H1 (cell line): ENCODE data around the gene LTBR.

Source experiments
- EP300 ChIP-seq, 2 experiments: IDR thresholded peaks; 1 replicate in 1 of 2; 2 replicates in 1 of 2; pipeline ENCODE4 v1.6.1; 2011 to 2012; ENCODE audit warnings: low read depth in 2 of 2, low read length in 2 of 2, mild to moderate bottlenecking in 2 of 2, borderline replicate concordance in 1 of 2, inconsistent platforms in 1 of 2, moderate library complexity in 1 of 2
- EZH2 ChIP-seq: fragments of 200-600 bp; sonication (generic); IDR thresholded peaks from 2 replicates; pipeline ENCODE4 v1.7.1; 2012; ENCODE audit warnings: low read depth, mild to moderate bottlenecking, moderate library complexity, low read length, inconsistent platforms; ENCODE audit not compliant: severe bottlenecking
- GABPA ChIP-seq: IDR thresholded peaks from 2 replicates; pipeline ENCODE4 v1.6.1; 2011; ENCODE audit warnings: mild to moderate bottlenecking, low read length, moderate library complexity, borderline replicate concordance; ENCODE audit not compliant: insufficient read depth
- MAX ChIP-seq: IDR thresholded peaks from 2 replicates; pipeline ENCODE4 v1.6.1; 2012; ENCODE audit warnings: inconsistent platforms
- POLR2A ChIP-seq, 2 experiments: IDR thresholded peaks; 1 replicate in 1 of 2; 2 replicates in 1 of 2; pipeline ENCODE4 v1.6.1; 2011; ENCODE audit warnings: low read depth in 2 of 2, low read length in 2 of 2, mild to moderate bottlenecking in 2 of 2; ENCODE audit errors: control extremely low read depth in 1 of 2
- POLR2AphosphoS5 ChIP-seq: IDR thresholded peaks from 2 replicates; pipeline ENCODE4 v1.6.1; 2011; ENCODE audit warnings: low read depth, low read length
- RNF2 ChIP-seq: fragments of 200-900, 300-1000 bp; sonication (generic); IDR thresholded peaks from 2 replicates; pipeline ENCODE4 v1.7.1; 2016; ENCODE audit warnings: borderline replicate concordance, low read depth, mild to moderate bottlenecking, antibody characterized with exemption, low read length; ENCODE audit not compliant: poor library complexity, severe bottlenecking; ENCODE audit errors: missing control alignments
- SUZ12 ChIP-seq: fragments of 200-600 bp; sonication (generic); IDR thresholded peaks from 2 replicates; pipeline ENCODE4 v1.6.1; 2012; ENCODE audit warnings: mild to moderate bottlenecking, inconsistent platforms, low read length, moderate library complexity, mixed read lengths
- TAF1 ChIP-seq: IDR thresholded peaks from 2 replicates; pipeline ENCODE4 v1.6.1; 2011; ENCODE audit warnings: mild to moderate bottlenecking, low read depth, low read length
- TBP ChIP-seq: IDR thresholded peaks from 2 replicates; pipeline ENCODE4 v1.6.1; 2011; ENCODE audit warnings: low read depth, low read length, improper control_type of control experiment
- USF2 ChIP-seq: IDR thresholded peaks from 2 replicates; pipeline ENCODE4 v1.6.1; 2011; ENCODE audit warnings: low read length, improper control_type of control experiment
- TF ChIP-seq, protein P1 (sequence below), 3 experiments: IDR thresholded peaks; 1 replicate in 2 of 3; 2 replicates in 1 of 3; pipeline versions ENCODE4 v1.5.1 to v1.6.1; 2011; ENCODE audit warnings: low read length in 3 of 3, mild to moderate bottlenecking in 3 of 3, inconsistent platforms in 2 of 3, low read depth in 1 of 3, moderate library complexity in 1 of 3; ENCODE audit not compliant: insufficient read depth in 1 of 3; ENCODE audit errors: control extremely low read depth in 1 of 3

DNA sequence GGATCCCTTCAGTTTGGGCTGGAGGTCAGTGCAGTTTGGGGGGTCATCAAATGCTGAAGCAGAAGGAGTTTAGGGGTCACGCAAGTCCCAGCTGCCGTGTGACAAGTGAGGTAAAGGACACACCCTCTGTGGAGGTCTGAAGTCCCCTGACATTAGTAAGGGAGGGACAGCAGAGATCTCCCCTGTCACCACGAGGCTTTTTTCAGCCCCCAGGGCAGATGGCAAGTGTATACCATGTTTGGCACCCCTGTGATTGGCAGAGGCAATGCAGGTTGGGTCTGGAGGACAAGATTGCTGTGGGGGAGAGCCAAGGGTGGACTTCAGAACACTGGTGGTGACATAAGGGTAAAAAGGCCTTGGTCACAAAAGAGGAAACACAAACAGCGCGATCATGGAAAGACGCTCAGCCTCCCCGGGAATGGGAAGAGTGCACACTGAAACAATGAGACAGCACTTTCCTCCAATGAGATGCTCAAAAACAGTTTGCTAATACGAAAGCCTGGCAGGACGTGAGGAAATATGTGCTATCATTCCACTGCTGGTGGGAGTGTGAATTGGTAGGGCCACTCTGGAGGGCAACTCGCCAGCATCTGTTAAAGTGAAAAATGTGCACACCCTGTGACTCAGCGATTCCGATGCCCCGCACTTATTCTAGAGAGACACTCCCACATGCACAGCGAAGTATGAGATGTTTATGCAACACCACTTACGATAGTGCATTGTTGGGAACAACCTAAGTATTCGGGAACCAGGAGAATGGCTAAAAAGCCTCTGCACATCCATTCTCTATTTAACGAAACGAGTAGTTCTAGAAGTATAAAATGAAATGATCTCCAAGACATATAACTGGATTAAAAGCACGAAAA is 46.4 kb downstream of the LTBR start:
- TF ChIP-seq, protein P1, sequence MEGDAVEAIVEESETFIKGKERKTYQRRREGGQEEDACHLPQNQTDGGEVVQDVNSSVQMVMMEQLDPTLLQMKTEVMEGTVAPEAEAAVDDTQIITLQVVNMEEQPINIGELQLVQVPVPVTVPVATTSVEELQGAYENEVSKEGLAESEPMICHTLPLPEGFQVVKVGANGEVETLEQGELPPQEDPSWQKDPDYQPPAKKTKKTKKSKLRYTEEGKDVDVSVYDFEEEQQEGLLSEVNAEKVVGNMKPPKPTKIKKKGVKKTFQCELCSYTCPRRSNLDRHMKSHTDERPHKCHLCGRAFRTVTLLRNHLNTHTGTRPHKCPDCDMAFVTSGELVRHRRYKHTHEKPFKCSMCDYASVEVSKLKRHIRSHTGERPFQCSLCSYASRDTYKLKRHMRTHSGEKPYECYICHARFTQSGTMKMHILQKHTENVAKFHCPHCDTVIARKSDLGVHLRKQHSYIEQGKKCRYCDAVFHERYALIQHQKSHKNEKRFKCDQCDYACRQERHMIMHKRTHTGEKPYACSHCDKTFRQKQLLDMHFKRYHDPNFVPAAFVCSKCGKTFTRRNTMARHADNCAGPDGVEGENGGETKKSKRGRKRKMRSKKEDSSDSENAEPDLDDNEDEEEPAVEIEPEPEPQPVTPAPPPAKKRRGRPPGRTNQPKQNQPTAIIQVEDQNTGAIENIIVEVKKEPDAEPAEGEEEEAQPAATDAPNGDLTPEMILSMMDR (IDR thresholded peaks at IDR 0.05; ENCODE audit: control extremely low read depth in 1 of 3, insufficient read depth in 1 of 3, low read depth in 1 of 3, low read length in 3 of 3): no peak
- TF ChIP-seq MAX (no peak), SUZ12 (no peak), POLR2AphosphoS5 (no peak), GABPA (no peak), RNF2 (no peak), TBP (no peak), USF2 (no peak), EZH2 (no peak), POLR2A (IDR thresholded peaks at IDR 0.05; ENCODE audit: control extremely low read depth in 1 of 2, low read depth in 2 of 2, low read length in 2 of 2) (no peak), TAF1 (no peak), EP300 (IDR thresholded peaks at IDR 0.05; ENCODE audit: borderline replicate concordance in 1 of 2, low read depth in 2 of 2, low read length in 2 of 2) (no peak)
